Measurements from ENCODE around the gene LMOD1.

The LMOD1 gene

GRCh38 chr1:201912832-201913231 is 33.5 kb downstream of the LMOD1 start:
- ChIA-PET CTCF (interaction anchor here (1.2 to 4.7 kb wide), 3 partner anchors 16 to 29 kb away, joined by 3 to 31 read pairs (median 3); no protein-coding TSS in a partner anchor), POLR2A (no interaction called here)

GRCh38 chr1:201911826-201912571 is 34.3 kb downstream of the LMOD1 start:
- no peak for DNase-seq (ENCODE audit: extremely low spot score)
- CTCF ChIA-PET, result interaction anchor here (4.7 kb wide), 1 partner anchor 16 kb away, joined by 31 read pairs; no protein-coding TSS in a partner anchor
- POLR2A ChIA-PET, result no interaction called here
- TF ChIP-seq, protein P1, sequence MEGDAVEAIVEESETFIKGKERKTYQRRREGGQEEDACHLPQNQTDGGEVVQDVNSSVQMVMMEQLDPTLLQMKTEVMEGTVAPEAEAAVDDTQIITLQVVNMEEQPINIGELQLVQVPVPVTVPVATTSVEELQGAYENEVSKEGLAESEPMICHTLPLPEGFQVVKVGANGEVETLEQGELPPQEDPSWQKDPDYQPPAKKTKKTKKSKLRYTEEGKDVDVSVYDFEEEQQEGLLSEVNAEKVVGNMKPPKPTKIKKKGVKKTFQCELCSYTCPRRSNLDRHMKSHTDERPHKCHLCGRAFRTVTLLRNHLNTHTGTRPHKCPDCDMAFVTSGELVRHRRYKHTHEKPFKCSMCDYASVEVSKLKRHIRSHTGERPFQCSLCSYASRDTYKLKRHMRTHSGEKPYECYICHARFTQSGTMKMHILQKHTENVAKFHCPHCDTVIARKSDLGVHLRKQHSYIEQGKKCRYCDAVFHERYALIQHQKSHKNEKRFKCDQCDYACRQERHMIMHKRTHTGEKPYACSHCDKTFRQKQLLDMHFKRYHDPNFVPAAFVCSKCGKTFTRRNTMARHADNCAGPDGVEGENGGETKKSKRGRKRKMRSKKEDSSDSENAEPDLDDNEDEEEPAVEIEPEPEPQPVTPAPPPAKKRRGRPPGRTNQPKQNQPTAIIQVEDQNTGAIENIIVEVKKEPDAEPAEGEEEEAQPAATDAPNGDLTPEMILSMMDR (IDR thresholded peaks at IDR 0.05; ENCODE audit: control extremely low read depth, extremely low read depth, low read depth, missing control alignments), result no peak

More at GRCh38 chr1:201912832-201913231, 33.5 kb downstream of the LMOD1 start:
- no peak for DNase-seq (ENCODE audit: extremely low spot score)
- TF ChIP-seq, protein P1 (IDR thresholded peaks at IDR 0.05; ENCODE audit: control extremely low read depth, extremely low read depth, low read depth, missing control alignments), result no peak

DNA sequence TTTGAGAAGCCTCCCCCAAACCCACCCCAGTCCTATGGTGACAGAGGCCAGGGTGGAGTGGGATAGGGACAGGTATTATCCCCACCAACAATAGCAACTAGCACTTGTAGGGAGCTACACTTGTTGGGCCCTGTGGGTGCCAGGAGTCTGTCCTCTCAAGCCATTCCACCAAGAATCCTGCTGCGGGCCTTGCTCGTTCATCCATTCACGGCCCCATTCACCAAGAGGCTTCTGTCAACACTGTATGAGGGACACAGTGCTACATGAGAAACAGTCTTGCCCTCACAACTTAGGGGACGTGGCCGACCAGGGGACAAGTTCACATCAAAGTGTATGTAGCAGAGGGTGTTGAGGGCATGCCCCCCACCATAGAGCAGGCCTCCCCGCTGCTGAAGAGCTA is 38.7 kb downstream of the LMOD1 start:
- TF ChIP-seq, protein P1 (IDR thresholded peaks at IDR 0.05; ENCODE audit: control extremely low read depth, extremely low read depth, low read depth, missing control alignments), result no peak
- ChIA-PET CTCF (interaction anchor here (1.7 to 9.0 kb wide), 3 partner anchors 10 to 47 kb away, joined by 3 to 65 read pairs (median 5); partner anchors contain the start of gene TIMM17A), POLR2A (no interaction called here)
- DNase-seq (ENCODE audit: extremely low spot score), result no peak

DNA sequence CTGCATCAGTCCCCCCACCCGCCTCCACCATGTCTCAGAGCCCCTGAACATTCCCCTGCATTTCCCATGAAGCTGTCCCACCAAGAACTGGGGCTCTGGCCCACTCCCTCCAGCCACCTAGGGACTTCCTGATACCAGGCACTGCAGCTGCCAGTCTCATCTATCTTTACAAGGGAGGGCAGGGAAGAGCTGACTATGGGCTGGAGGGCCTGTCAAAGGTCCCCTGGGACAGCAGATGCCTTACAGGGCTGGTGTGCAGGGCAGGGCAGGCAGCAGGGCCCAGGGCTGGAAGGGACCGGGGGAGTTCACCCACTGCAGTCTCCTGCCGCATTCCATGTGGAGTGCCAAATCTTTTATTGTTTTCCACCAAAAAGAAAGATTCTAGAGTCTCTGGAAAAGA is 40.0 kb downstream of the LMOD1 start:
- DNase-seq (ENCODE audit: extremely low spot score), result no peak
- POLR2A ChIA-PET, result no interaction called here
- CTCF ChIA-PET, result interaction anchor here (1.0 to 9.0 kb wide), 5 partner anchors 9 to 77 kb away, joined by 3 to 65 read pairs (median 3); partner anchors contain the start of genes IPO9 and TIMM17A
- TF ChIP-seq, protein P1 (IDR thresholded peaks at IDR 0.05; ENCODE audit: control extremely low read depth, extremely low read depth, low read depth, missing control alignments), result no peak

DNA sequence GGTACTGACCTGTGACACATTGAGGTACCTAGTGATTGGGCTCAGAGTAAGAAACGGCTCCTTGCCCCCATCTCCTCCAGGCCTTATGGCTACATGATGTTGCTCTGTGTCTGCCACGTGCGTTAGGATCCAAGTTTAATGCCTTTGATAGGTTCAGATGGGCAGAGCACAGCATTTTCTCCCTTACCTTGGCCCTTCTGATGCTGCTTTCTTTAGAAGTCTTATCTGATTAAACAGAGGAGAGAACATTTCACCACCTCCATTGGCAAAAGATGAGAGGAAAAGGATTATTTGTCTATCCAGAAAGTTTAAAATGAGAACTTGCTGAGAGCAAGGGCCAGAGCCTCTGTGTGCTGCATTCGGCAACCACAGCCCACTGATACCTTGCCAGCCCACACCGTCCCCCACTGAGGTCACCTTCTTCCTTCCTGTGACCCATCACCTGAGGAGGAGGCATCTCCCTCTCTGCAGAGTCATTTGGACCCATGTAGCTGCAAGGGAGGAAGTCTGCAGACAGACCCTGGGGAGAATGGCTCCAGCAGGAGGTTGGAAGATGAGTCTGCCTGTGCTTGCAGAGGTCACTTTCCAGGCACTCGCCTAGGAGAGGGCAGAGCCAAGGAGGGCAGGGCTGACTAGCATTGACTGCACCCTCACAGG is 41.0 kb downstream of the LMOD1 start:
- TF ChIP-seq, protein P1 (IDR thresholded peaks at IDR 0.05; ENCODE audit: control extremely low read depth, extremely low read depth, low read depth, missing control alignments), result no peak
- DNase-seq (ENCODE audit: extremely low spot score), result no peak
- POLR2A ChIA-PET, result no interaction called here
- CTCF ChIA-PET, result interaction anchor here (1.5 to 9.0 kb wide), 2 partner anchors 10 to 13 kb away, joined by 3 to 65 read pairs; no protein-coding TSS in a partner anchor

GRCh38 chr1:201904579-201904978 is 41.8 kb downstream of the LMOD1 start:
- TF ChIP-seq, protein P1 (IDR thresholded peaks at IDR 0.05; ENCODE audit: control extremely low read depth, extremely low read depth, low read depth, missing control alignments), result no peak
- ChIA-PET CTCF (interaction anchor here (9.0 kb wide), 1 partner anchor 9 kb away, joined by 65 read pairs; no protein-coding TSS in a partner anchor), POLR2A (no interaction called here)
- no peak for DNase-seq (ENCODE audit: extremely low spot score)

Measured in GM10248 (cell line).